Tibial nerve (tissue), 4 donors: ENCODE results near the gene ATP6V0E2.

Source experiments
- EP300 ChIP-seq, 2 donors: sonication (generic); formaldehyde crosslinking; IDR thresholded peaks; one replicate each; pipeline ENCODE4 v1.6.1; 2017; ENCODE audit warnings: antibody characterized with exemption in 2 of 2, mild to moderate bottlenecking in 1 of 2
- TF ChIP-seq, protein P1 (sequence below), 5 experiments: fragments of 200-600 bp in 3 of 5; fragments of 450-650 bp in 2 of 5; sonication (generic) in 3 of 5; IDR thresholded peaks; one replicate each; pipeline ENCODE4 v1.5.1; 2016 to 2019; ENCODE audit warnings: antibody characterized with exemption in 5 of 5, mild to moderate bottlenecking in 3 of 5, moderate library complexity in 2 of 5

DNA sequence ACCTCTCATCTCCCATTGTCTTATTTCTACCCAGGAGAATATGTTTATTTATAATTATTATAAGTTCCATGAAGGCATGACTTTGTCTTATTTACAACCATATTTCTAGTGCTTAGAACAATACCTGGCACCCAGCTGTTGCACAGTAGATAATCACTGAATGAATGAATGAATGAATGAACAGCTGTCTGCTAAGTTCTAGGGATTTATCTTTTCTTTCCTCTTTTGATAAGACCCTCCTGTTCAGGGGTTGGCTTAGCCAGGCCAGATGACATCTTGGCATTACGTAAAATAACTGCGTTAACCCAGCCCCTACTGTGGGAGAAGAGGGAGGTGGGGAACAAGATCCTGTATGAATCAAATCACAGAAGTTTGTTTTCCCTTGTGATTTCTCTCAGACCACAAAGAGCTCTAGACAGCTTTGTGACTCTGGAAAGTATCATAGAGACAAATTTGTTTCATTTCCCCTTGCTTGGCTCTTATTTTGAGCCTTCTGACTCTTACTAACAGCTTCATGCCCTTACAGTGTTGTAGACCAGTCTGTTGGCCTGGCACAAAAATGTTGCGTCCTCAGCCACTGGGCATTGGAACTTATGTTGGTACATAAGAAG lies 27.2 kb upstream of the ATP6V0E2 start:
- TF ChIP-seq, protein P1, sequence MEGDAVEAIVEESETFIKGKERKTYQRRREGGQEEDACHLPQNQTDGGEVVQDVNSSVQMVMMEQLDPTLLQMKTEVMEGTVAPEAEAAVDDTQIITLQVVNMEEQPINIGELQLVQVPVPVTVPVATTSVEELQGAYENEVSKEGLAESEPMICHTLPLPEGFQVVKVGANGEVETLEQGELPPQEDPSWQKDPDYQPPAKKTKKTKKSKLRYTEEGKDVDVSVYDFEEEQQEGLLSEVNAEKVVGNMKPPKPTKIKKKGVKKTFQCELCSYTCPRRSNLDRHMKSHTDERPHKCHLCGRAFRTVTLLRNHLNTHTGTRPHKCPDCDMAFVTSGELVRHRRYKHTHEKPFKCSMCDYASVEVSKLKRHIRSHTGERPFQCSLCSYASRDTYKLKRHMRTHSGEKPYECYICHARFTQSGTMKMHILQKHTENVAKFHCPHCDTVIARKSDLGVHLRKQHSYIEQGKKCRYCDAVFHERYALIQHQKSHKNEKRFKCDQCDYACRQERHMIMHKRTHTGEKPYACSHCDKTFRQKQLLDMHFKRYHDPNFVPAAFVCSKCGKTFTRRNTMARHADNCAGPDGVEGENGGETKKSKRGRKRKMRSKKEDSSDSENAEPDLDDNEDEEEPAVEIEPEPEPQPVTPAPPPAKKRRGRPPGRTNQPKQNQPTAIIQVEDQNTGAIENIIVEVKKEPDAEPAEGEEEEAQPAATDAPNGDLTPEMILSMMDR (IDR thresholded peaks at IDR 0.05), result no peak
- no peak for TF ChIP-seq EP300 (IDR thresholded peaks at IDR 0.05)
